SK-N-SH (cell line): Measurements from ENCODE around the gene ITGA1.

Experiments
- CTCF ChIP-seq: fragments of 200-600 bp; sonication (generic); IDR thresholded peaks from 2 replicates; pipeline ENCODE4 v1.6.1; 2017; ENCODE audit warnings: antibody characterized with exemption, mild to moderate bottlenecking, moderate library complexity
- MXI1 ChIP-seq: IDR thresholded peaks from 2 replicates; pipeline ENCODE4 v1.6.1; 2012; ENCODE audit warnings: mild to moderate bottlenecking, low read depth, low read length, improper control_type of control experiment
- POLR2AphosphoS5 ChIP-seq: IDR thresholded peaks from 2 replicates; pipeline ENCODE4 v1.6.1; 2012; ENCODE audit warnings: low read depth, low read length
- RAD21 ChIP-seq: IDR thresholded peaks from 2 replicates; pipeline ENCODE4 v1.6.1; 2012; ENCODE audit warnings: mild to moderate bottlenecking, low read length
- TF ChIP-seq, protein P1 (sequence below): IDR thresholded peaks from 2 replicates; pipeline ENCODE4 v1.6.1; 2012; ENCODE audit warnings: mild to moderate bottlenecking, low read depth, low read length, moderate library complexity

GRCh38 chr5:52988335-52989024 lies 200.8 kb downstream of the ITGA1 start:
- TF ChIP-seq CTCF (no peak), POLR2AphosphoS5 (no peak), RAD21 (no peak), MXI1 (no peak)
- TF ChIP-seq, protein P1, sequence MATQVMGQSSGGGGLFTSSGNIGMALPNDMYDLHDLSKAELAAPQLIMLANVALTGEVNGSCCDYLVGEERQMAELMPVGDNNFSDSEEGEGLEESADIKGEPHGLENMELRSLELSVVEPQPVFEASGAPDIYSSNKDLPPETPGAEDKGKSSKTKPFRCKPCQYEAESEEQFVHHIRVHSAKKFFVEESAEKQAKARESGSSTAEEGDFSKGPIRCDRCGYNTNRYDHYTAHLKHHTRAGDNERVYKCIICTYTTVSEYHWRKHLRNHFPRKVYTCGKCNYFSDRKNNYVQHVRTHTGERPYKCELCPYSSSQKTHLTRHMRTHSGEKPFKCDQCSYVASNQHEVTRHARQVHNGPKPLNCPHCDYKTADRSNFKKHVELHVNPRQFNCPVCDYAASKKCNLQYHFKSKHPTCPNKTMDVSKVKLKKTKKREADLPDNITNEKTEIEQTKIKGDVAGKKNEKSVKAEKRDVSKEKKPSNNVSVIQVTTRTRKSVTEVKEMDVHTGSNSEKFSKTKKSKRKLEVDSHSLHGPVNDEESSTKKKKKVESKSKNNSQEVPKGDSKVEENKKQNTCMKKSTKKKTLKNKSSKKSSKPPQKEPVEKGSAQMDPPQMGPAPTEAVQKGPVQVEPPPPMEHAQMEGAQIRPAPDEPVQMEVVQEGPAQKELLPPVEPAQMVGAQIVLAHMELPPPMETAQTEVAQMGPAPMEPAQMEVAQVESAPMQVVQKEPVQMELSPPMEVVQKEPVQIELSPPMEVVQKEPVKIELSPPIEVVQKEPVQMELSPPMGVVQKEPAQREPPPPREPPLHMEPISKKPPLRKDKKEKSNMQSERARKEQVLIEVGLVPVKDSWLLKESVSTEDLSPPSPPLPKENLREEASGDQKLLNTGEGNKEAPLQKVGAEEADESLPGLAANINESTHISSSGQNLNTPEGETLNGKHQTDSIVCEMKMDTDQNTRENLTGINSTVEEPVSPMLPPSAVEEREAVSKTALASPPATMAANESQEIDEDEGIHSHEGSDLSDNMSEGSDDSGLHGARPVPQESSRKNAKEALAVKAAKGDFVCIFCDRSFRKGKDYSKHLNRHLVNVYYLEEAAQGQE, result no peak
